HG02943 (cell line): ENCODE data around the gene NRIP1.
A peak's percentile ranks its signal among the peaks of the same experiment; 100 is the strongest.

Source experiments
- ATAC-seq: cut with Tn5 transposase; IDR thresholded peaks from one replicate; pipeline ENCODE4 v1.9.1; 2021; ENCODE audit warnings: mild to moderate bottlenecking, low read depth, moderate library complexity; ENCODE audit not compliant: unreplicated experiment

Gene NRIP1

DNA sequence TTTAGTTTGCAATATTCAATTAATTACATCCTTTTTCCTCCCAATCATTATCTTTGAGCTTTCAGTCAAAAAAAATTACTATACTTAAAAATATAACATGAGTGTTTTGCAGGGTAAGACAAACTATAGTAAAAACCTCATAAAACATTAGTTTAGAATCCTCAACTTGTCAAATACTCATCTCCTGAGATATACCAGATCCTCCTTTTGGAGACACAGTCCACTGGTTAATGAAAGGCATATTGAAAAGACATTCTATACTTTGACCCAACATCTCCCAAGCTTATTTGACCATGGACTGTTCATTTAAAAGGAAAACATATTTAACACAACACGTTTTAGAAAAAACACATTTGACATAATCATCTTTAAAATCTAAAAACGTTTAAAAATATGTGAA, 52.8 kb downstream of the NRIP1 start:
- no peak for ATAC-seq

DNA sequence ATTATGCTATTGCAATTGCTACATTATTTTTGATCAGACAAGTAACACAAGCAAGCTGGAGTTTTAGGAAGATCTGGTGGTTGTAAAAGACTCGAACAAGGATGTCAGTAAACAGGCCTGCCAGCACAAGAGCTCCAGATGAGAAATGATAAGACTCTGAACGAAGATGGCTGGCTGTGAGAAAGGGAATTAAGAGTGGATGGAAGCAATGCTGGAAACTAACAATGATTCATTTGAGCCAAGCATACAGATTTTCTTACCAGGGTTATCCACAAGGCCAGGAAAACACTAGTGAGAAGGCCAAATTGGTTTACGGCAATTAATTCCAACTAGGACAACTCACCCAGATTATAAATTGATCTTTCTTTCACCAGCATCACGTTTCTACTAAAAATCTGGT, 54.2 kb downstream of the NRIP1 start:
- no peak for ATAC-seq

DNA sequence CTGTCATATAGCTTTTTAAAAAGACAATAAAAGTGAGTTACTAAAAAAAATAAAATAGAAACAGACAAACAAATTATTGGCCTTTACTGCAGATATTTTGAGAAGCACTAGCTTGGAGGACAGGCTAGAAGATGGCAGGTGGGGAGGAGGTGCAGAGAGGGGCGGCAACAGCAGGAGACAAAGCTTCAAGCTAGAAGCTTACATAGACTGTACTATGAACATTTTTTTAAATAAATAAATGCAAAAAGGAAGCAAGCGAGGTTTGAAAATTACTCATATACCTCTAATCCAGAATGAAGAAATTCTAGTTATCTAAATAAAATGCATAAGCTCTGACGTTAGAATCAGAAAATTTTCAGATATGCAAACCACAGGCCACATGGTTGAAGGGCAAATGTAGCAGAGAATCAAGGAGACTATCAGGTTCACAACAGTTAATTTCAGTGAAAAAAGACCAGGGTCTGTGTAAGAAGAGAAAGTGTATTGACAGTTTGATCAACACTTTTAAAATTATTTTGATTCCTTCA, 54.9 kb downstream of the NRIP1 start:
- ATAC-seq: no peak

DNA sequence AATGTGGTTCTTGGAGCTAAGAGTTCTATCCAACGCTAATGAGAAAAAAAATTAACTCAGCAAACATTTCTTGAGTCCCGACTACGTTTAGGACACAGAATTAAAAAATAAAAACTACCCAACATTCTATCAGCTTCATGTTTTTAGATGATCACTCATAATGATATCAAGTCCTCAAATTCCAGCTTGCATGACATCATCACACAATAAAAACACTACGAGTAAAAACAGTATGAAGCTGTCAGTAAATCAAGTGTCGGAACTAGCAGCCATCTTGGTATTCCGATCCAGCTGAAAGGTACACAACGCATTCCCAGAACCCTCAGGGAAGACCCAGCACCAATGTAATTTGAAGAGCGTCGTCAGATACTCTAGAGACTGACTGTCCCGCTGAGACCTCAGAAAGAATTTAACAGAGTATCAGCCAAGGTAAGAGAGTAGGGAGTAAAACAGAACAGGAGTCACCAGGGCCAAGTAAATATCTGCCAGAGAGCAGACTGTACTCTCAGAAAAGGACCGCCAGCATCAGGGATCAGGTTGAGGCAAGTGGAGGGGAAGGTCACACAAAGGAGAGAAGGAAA, 57.0 kb downstream of the NRIP1 start:
- no peak for ATAC-seq

DNA sequence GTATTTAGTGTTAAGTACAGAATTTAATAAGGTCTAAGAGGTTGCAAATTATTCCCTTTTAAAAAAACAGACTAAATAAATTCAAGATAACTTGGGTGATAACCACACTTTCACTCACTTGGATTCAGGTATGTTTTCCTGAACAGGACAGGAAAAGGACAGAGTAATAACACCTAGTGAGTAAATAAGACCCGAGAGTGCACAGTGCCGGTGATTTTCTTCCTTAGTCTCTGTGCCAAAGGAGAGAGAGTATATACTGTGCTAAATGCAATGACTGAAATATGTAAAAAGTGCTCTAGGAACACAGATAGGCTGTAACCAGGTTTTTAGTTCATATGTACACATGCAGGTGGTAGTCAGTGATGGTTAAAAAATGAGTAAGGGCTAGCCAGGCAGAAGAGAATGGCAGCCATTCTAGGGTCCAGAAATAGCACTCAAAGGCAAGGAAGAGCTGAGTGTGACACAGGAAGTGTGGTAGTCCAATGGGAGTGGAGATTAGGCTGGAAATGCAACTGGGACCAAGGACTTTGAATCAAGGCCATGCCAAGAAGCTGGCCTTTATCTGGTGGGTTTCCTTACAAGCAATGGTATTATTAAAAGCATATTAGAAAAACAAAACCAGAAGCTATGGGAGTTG, 58.1 kb downstream of the NRIP1 start:
- no peak for ATAC-seq

DNA sequence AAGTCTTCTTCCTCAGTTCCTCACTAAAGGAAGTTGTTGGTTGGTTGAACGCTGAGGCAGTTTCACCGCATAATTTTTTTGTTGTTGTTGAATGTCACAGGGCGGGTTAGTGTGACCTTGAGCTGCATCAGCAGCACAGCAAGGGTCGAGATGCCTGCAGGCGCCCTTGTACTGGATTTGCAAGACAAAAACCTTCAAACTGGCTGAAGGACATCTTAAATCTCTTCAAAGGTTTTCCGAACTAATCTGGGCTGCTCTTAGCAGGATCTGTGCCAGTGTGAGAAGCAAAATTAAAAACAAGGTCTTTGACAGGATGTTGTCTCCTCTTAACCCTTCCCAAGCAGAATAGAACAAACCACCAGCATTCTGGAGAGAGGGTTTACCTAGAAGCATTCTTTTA, 59.4 kb downstream of the NRIP1 start:
- no peak for ATAC-seq

DNA sequence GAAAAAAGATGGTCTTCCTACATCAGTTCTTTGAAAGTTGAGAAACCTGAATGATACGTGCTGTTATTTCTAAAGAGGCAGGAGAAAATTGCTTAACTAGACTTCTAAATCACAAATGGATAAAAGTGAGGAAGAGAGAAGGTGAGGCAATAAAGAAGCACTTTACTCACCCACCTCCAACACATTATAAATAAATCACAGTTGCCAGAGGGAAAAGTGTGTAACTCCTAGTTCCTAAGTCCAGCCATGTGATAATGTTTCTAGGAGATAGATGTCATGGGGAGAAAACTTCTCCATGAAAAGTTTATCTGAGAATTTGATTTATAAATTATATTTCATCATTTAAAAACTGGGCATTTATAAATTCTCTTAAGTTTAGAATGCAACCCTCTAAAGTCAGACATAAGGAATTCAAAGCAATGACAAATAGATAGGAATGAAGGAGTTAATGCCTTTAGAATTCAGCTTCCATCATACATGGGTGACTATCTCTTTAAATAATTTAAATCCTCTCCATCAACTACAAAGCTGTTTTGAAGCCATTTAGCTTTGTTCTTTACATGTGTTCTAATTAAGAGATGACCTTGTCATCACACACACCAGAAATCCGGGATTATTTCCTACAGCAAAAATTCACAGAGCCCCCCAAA, 60.0 kb downstream of the NRIP1 start:
- ATAC-seq: no peak

DNA sequence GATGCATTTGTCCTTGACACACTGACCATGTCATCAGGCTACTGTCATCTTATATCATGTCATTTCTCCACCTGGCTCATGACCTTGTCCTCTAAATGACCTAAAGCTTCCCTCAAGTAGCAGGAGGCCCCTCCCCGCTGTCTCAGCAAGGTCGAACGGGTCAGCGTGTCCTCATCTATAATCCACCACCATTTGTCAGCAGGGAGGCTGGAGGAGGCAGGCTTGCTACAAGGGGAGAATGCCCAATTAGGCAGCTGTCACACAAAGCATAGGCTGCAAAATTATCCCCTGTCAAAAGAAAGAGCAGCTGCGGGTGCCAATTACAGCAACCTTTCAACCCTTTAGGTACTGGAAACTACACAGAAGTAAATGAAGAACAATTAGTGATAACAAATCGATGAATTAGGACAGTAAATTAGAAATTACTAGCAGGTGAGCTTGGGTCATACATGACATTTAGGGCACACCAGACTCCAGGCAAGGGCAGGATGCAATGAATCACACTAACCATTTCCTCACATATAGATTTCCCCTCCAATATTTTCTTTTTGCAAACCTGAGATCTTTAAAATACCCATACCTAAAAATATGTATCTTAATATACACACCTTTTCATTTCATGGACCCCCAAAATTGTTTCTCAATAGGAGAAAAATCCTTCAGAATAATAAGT, 61.2 kb downstream of the NRIP1 start:
- no peak for ATAC-seq

DNA sequence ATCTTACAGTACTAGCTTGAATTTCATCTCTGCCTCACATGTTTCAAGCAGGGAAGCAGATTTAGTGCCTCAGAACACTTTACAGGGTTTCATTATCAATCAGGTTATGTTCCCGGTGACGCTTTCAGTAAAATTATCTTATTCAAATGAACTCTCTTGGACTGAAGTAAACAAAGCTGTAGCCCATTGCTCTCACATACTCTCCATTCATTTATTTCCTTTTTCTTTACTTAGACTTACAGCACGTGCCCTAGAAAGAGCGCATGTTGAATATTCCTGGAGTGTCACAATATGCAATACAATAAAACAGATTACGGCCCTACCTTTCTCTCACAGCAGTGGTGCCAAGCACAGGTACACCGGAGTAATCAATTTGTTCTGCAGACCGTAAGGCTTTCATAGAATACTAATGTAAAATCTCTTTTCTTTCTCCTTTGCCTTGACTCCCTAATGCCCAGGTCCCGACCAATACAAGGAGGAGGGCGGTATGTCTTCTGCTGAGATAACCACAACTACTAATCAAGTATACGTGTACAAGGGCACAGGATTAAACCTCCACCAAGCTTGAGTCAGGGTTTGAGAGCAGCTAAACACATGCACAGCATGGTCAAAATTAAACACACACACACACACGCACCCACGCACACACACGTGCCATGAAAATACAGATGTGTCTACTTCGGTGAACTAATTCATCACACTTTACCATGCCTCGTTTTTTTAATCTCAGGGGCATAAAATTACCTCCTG, 62.8 kb downstream of the NRIP1 start:
- peak; percentile 59 for ATAC-seq

DNA sequence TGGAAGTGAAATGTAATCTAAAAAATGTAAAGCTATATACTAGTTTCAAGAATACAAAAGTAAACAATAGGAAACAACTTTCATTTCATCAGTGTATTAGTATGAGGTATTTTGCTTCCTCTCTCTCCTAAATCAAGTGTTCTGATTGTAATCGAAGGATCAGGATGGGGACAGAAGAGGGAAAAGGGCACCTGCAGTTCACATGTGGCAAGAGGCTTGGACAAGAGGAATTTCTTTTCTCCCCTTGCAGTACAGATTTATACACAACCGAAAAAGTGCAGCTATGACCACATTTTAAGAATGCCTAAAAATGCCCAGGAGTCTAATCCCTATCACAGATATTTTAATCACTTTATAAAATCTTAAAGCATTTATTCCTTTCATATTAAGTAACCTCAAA, 63.7 kb downstream of the NRIP1 start:
- no peak for ATAC-seq

DNA sequence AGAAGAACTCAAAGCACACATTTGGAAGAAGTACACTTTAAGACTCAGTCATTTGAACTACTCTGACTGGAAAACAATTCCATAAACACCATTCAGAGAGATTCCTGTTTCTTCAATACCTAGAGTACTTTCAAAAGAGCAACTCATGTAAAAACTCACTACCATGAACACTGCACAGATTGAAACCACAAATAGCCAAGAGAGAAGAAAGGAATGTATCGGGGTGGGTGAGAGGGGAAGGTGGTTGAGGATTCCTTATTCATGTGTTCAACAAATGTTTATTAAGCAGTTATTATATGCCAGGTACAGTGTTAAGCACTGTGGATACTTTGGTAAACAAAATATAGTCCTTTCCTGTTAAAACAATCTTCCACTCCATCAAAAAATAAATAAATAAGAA, 64.7 kb downstream of the NRIP1 start:
- no peak for ATAC-seq

DNA sequence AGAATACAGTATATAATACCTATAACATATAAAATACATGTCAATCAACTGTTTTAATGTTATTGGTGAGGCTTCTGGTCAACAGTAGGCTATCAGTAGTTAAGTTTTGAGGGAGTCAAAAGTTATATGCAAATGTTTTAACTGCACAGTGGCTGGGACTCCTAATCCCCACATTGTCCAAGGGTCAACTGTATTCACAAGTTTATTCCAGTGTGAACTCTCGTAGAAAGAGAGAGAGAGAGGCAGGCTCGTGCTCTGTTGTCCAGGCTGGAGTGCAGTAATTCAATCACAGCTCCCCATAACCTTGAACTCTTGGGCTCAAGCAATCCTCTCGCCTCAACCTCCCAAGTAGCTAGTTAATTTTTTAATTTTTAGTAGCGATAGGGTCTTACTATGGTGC, 66.0 kb downstream of the NRIP1 start:
- no peak for ATAC-seq

DNA sequence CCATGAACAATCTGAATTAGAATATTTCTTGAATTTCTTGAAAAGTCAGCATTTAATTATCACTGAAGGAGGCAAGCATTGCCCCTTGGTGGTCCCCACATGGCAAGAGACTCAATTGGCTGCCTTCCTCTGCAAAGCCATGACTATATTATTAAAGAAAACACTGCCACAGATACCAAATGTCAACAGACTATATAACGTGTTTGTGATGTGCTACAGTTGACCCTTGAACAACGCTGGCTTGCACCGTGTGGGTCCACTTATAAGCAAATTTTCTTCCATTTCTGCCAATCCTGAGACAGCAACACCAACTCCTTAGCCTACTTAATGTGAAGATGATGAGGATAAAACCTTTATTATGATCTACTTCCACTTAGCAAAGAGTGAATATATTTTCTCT, 66.5 kb downstream of the NRIP1 start:
- no peak for ATAC-seq

DNA sequence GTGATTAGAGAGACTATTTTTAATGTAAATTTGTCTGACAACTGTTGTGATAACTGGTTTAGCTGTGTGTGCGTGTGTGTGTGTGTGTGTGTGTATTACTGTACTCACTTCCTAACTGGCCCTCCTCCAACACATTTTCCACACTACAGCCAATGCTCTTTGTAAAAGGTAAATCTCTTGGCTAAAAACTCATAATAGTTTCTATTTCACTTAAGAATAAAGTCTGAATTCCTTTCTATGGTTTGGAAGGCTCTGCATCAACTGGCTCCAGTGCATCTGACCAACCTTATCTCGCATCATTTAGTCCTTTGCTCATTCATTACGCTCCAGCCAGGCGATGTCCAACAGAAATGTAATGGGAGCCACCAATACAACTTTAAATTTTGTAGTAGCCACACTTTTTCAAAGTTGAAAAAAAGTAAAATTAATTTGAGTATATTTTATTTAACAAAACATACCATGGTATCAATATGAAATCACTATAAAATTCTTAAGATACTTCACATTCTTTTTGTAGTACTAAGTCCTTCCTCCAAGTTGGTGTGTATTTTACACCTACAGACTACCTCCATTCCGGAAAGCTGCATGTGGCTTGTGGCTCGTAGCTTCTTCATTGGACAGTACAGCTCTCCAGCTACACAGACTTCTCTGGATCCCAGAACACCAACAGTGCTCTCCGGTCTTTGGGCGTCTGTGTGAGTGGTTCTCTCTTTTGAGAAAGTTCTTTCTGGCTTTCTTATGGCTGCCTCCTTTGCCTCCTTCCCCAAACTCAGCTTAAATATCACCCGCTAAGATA, 68.9 kb downstream of the NRIP1 start:
- no peak for ATAC-seq

DNA sequence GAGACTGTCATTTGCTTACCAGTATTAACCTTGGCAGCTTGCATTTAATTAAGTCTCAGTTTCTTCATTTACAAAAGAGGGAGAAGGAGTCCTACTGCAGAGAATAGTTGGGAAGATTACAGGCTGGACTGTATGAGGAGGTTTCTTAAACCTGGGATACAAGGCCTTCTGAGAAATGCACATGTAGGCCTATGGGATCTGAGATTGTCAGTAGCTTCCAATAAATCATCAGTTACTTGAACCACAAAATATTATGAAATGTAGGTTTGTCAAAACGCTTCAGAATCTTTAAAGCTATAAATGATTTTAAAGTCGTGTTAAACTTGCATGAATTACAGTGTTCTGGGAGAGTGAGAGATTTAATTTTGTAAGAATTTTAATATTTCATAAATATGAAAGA, 69.6 kb downstream of the NRIP1 start:
- ATAC-seq: no peak

DNA sequence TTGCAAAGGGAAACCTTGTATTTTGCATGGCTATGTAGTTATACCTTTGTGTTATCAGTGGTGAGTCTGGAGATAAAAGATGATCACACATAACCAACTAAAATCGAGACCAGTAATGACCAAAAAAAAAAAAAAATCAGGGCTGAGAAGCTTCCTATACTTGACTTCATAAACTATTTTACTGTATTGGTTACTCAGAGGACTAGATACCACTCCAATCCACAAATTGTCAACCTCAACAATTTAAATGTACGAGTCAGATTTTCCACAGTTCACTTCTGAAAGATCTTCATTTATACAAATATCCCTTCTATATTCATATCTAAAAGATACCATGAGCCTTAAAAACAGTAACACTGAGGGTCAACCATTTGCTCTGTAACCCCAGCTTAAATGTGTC, 71.7 kb downstream of the NRIP1 start:
- ATAC-seq: no peak

DNA sequence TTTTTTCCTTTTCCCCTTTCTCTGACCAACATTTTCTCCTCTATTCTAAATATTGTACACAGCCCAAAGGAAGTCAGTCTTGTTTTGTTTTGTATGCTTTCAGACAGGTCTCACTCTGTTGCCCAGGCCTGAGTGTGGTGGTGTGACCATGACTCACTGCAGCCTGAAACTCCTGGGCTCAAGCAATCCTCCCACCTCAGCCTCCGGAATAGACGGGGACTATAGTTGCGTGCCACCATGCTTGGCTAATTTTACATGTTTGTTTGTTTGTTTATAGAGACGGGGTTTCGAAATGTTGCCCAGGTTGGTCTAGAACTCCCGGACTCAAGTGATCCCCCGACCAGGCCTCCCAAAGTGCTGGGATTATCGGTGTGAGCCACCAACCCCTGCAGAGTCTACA, 72.8 kb downstream of the NRIP1 start:
- no peak for ATAC-seq

DNA sequence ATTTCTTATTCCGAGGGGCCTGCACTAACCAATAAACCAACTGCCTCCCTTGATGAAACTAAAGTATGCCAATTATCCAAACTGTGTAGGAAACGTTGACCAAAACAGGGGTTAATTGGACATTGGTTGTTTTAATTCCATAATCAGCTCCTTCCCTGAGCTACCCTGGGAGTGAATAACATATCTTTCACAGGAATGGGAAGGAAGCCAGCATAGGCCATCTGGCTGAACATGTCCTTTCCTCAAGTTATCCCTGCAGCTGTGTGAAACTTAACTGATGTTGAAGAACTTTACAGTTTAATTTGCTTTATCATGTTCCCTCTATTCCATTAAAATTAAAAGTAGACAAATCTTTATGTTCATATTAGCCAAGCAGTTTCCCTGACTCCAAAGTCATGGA, 75.4 kb downstream of the NRIP1 start:
- ATAC-seq: no peak

DNA sequence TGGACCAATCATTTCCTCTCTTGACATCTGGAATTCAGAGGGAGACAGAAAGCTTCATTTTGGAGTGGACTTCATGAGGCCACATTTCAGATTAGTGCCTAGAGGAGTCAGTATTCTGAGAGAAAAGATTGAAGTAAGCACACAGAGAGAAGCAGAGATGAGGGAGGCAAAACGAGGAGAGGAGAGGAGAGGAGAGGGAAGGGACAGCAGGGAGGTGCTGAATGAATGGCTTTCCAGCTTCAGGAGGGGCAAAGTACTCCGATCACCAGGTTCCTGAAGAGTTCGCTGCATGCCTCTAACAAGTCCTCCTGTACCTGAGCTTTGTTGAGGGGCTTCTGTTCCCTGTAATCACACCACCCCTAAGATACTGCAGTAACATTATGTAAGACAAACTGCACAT, 76.0 kb downstream of the NRIP1 start:
- ATAC-seq: no peak
